Muscle of leg (tissue), 11 donors: ENCODE data around the gene HS6ST1. TPM values are rescaled to one million over a fixed set of nuclear protein-coding genes. Genes with fewer than 3 reads are reported as not detected.

Experiments
- DNase-seq: peaks from one replicate; pipeline ENCODE4 v3.0.0; 2013
- H3K27ac ChIP-seq: one replicate; pipeline ENCODE4 v1.5.1; 2013; ENCODE audit warnings: mild to moderate bottlenecking, low read length, control low read depth
- H3K27me3 ChIP-seq: one replicate; pipeline ENCODE4 v1.6.1; 2013; ENCODE audit warnings: low read length; ENCODE audit not compliant: control insufficient read depth, insufficient read depth
- H3K36me3 ChIP-seq: one replicate; pipeline ENCODE4 v1.6.1; 2013; ENCODE audit warnings: low read length; ENCODE audit not compliant: control insufficient read depth, insufficient read depth
- H3K4me1 ChIP-seq: one replicate; pipeline ENCODE4 v1.6.1; 2013; ENCODE audit warnings: low read length; ENCODE audit not compliant: control insufficient read depth, insufficient read depth
- H3K4me3 ChIP-seq: one replicate; pipeline ENCODE4 v1.5.1; 2013; ENCODE audit warnings: low read length, control low read depth
- H3K9me3 ChIP-seq: replicated peaks from 2 replicates; pipeline ENCODE4 v1.6.1; 2013; ENCODE audit warnings: low read depth, low read length; ENCODE audit not compliant: control insufficient read depth
- WGBS: methylation state at CpG from one replicate; pipeline ENCODE4 v1.1.5; 2013; ENCODE audit warnings: missing lambda C conversion rate; ENCODE audit not compliant: insufficient coverage; 5-methylcytosine and 5-hydroxymethylcytosine counted together
- polyA plus RNA-seq, 8 donors: library from polyadenylated mRNA; unstranded; fragments of 120-200 nt; gene quantifications; one replicate each; pipeline versions ENCODE4 v1.2.1 to v1.2.3, GENCODE V29; 2013; ENCODE audit warnings: inconsistent platforms in 1 of 8, low replicate concordance in 1 of 8; ENCODE audit not compliant: insufficient read length in 8 of 8, insufficient read depth in 1 of 8
- total RNA-seq: library from RNA; stranded (reverse); fragments of 120-200 nt; gene quantifications from one replicate; pipeline ENCODE4 v1.2.4, GENCODE V29; 2013

Gene HS6ST1
- total and polyA plus RNA-seq, 9 donors = 21.8 to 39.8 (median 29.6) TPM

DNA sequence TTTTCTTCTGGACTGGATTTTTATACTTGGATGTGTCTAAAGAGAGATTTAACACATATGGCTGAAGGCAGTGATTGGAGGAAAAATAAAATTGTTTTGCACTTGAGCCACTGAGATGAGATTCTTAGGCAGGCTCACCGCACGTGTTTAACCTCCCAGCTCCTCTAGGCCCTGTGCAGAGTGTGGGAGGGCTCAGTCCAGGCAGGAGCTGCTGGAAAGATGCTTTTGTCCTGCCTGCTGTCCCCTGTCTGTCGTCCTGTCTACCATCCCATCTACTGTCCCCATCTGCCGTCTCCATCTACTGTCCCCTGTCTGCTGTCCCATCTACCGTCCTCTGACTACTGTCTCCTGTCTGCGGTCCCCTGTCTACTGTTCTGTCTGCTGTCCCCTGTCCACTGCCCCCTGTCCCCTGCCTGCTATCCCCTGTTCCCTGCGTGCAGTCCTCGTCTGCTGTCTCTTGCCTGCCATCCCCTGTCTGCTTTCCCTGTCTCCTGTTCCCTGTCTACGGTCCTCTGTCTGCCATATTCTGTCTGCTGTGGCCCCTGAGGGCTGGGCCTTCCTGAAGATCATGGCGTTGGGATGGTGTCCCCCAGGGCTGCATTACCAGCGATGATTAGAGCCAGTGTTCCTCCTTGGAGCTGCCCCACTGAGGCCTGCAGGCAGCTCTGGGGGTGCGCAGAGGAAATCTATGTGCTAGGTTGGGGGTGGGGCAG, 43.7 kb upstream of the HS6ST1 start:
- Histone ChIP-seq H3K4me3 (no peak overlapping the region), H3K4me1 (peaks cover 51% of the 10 kb centered on the region), H3K9me3 (no peaks in the 10 kb centered on the region), H3K27ac (no peak overlapping the region), H3K27me3 (no peaks in the 10 kb centered on the region), H3K36me3 (no peaks in the 10 kb centered on the region)
- WGBS = 43% methylated on average over 9 of the region's 12 CpGs
- DNase-seq = no peak

GRCh38 chr2:128361376-128362131, 42.9 kb upstream of the HS6ST1 start:
- peaks cover 43% of the 10 kb centered on the region for H3K4me1 ChIP-seq
- no peak overlapping the region for H3K4me3 ChIP-seq
- WGBS = 79% methylated on average over 14 of the region's 14 CpGs
- H3K27me3 ChIP-seq = no peaks in the 10 kb centered on the region
- DNase-seq = no peak
- H3K9me3 ChIP-seq = no peaks in the 10 kb centered on the region
- H3K36me3 ChIP-seq = no peaks in the 10 kb centered on the region
- no peak overlapping the region for H3K27ac ChIP-seq

DNA sequence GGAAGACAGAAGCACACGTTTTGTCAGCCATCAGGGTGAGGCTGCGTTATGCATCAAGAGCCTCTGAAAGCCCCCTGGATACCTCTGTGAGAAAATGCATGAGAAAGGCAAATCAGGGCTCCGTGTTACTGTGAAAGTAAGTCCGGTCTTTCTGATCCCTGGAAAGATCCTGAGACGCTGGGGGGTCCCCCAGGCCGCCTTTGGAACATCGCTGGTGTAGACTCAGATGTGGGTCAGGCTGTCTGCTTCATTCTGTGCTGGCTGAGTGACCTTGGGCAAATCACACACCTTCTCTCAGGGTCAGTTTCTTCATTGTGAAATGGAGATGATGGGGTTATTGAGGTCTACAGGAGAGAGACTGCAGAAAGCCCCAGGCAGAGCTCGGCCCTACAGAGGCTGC, 42.0 kb upstream of the HS6ST1 start:
- 88% methylated on average over 5 of the region's 8 CpGs for WGBS
- no peak for DNase-seq
- H3K9me3 ChIP-seq = no peaks in the 10 kb centered on the region
- H3K36me3 ChIP-seq = no peaks in the 10 kb centered on the region
- H3K27me3 ChIP-seq = no peaks in the 10 kb centered on the region
- peaks cover 38% of the 10 kb centered on the region for H3K4me1 ChIP-seq
- no peak overlapping the region for H3K27ac ChIP-seq
- no peak overlapping the region for H3K4me3 ChIP-seq

GRCh38 chr2:128359841-128360240, 41.2 kb upstream of the HS6ST1 start:
- DNase-seq = no peak
- Histone ChIP-seq H3K9me3 (no peaks in the 10 kb centered on the region), H3K36me3 (no peaks in the 10 kb centered on the region), H3K4me3 (no peak overlapping the region), H3K4me1 (peaks cover 29% of the 10 kb centered on the region), H3K27ac (no peak overlapping the region), H3K27me3 (no peaks in the 10 kb centered on the region)
- WGBS = 90% methylated on average over 11 of the region's 11 CpGs

GRCh38 chr2:128358941-128359731, 40.5 kb upstream of the HS6ST1 start:
- H3K27ac ChIP-seq = no peak overlapping the region
- no peaks in the 10 kb centered on the region for H3K36me3 ChIP-seq
- no peak overlapping the region for H3K4me3 ChIP-seq
- DNase-seq = no peak
- H3K9me3 ChIP-seq = no peaks in the 10 kb centered on the region
- 89% methylated on average over 15 of the region's 16 CpGs for WGBS
- peaks cover 22% of the 10 kb centered on the region for H3K4me1 ChIP-seq
- H3K27me3 ChIP-seq = no peaks in the 10 kb centered on the region

GRCh38 chr2:128357506-128358370, 39.1 kb upstream of the HS6ST1 start:
- WGBS = 60% methylated on average over 8 of the region's 12 CpGs

DNA sequence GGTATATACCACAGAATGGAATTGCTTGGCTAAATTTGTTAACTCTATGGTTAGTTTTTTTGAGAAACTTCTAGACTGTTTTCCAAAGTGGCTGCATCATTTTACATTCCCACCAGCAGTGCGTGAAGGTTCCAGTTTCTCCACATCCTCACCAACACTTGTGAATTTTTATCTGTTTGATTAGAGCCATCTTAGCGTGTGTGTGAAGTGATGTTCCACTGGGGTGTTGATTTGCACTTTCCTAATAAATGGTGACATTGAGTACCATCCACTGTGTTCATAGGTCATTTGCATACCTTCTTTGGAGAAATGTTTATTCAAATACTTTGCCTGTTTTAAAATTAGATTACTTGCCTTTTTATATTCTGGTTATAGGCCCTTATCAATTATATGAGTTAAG, 37.5 kb upstream of the HS6ST1 start:
- Histone ChIP-seq H3K9me3 (peaks cover 8% of the 10 kb centered on the region), H3K4me1 (peaks cover 6% of the 10 kb centered on the region), H3K27ac (no peak overlapping the region), H3K36me3 (no peaks in the 10 kb centered on the region), H3K4me3 (no peak overlapping the region), H3K27me3 (no peaks in the 10 kb centered on the region)
- no CpG with 5 or more reads among the region's 2 CpGs for WGBS
- no peak for DNase-seq

More at GRCh38 chr2:128357506-128358370, 39.1 kb upstream of the HS6ST1 start:
- DNase-seq = peak; percentile 65
- Histone ChIP-seq H3K27me3 (no peaks in the 10 kb centered on the region), H3K9me3 (no peaks in the 10 kb centered on the region), H3K36me3 (no peaks in the 10 kb centered on the region), H3K4me1 (peaks cover 12% of the 10 kb centered on the region), H3K4me3 (no peak overlapping the region), H3K27ac (no peak overlapping the region)

- Histone ChIP-seq H3K4me1 (peaks cover 6% of the 10 kb centered on the region), H3K36me3 (no peaks in the 10 kb centered on the region), H3K4me3 (no peak overlapping the region), H3K9me3 (peaks cover 8% of the 10 kb centered on the region), H3K27ac (no peak overlapping the region), H3K27me3 (no peaks in the 10 kb centered on the region)
- 75% methylated on average over 3 of the region's 6 CpGs for WGBS
- DNase-seq = no peak
These were observed 36.2 kb upstream of the HS6ST1 start for GRCh38 chr2:128354726-128355470.

DNA sequence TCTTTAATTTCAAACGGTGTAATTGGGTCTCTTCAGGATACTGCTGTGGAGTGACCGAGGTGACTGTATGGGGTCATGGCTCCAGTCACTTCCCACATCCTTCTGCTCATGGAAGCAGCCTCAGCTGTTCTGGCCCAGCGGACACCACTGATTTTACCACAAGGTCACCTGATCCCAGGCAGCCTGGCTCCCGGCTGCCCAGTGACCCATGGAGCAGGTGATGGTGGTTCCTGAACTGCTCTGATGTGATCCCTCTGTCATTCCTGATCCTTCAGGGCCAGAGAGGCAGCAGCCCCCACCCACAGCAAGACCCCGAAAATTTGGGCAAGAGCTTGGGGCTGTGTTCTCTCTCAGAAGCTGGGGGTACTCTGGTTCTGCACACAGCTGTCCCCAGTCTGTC, 35.5 kb upstream of the HS6ST1 start:
- Histone ChIP-seq H3K4me3 (no peak overlapping the region), H3K9me3 (peaks cover 8% of the 10 kb centered on the region), H3K4me1 (peaks cover 9% of the 10 kb centered on the region), H3K27me3 (no peaks in the 10 kb centered on the region), H3K27ac (no peak overlapping the region), H3K36me3 (no peaks in the 10 kb centered on the region)
- WGBS = 100% methylated on average over 2 of the region's 5 CpGs
- DNase-seq = no peak
